Measurements from ENCODE around the gene TNFRSF1B.

TNFRSF1B gene

DNA sequence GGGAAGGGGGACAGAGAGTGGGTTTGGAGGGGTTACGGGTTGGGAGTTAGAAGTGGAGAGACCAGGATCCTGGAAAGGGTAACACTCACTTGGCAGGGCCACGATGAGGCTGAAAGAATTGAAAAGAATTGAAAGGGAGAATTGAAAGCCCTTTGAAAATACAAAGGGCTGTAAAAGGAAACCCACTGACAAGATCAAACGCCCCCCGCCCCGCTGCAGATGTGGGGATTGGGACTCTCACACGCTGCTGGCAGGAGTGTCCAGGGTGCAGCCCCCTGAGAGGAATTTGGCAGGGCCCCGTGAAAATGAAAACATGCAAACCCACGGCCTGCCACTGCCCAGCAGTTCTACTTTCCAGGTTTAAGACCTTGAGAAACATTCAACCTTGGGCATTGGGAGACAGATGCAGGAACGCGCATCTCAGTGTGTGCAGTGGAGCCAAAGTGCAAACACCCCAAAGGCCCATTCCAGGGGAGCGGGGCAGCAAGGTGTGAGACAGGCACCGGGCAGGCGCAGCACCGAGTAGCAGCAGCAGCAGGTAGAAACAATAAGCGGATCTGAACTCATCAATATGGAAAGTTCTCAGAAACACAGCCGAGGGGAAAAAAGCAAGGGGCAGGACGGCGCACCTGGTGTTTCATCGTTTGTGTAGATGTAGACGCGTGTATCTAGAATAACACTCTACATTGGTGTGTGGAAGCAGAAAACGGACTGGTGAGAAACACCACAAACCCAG lies 8.3 kb upstream of the TNFRSF1B start:
- no peak for DNase-seq (ENCODE audit: low spot score)

DNA sequence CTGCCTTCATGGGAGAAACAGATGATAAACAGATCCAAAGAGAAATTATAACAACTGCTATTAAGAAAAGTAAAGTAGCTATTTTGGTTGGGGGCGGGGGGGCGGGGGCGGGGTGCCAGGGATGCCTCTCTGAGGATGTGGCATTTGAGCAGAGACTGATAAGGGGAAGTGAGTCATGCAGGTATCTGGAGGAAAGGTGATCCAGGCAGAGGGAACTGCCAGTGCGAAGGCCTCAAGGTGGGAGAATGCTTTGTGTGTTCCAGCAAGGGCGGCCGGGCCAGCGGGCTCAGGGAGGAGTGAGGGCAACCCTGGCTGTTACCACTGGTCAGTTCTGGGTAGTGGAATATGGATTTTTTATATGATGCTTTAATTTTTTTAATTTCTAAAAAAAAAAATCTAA lies 7.0 kb upstream of the TNFRSF1B start:
- DNase-seq (ENCODE audit: low spot score) = no peak

DNA sequence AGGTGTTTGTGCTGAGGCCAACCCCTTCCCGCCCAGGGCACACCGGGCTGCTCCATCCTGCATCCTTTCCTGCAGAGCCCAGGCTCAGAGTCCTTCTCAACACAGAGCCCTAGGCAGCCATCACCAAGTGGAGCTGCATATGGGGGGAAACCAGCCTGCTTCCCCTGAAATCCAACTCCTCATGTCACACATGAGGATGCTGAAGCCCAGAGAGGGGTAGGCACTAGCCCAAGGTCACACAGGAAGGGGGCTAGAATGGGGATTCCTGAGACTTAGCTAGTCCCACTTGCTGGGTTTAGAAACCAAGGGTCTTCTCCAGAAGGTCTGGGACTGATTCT lies 5.5 kb upstream of the TNFRSF1B start:
- DNase-seq (ENCODE audit: low spot score) = no peak

DNA sequence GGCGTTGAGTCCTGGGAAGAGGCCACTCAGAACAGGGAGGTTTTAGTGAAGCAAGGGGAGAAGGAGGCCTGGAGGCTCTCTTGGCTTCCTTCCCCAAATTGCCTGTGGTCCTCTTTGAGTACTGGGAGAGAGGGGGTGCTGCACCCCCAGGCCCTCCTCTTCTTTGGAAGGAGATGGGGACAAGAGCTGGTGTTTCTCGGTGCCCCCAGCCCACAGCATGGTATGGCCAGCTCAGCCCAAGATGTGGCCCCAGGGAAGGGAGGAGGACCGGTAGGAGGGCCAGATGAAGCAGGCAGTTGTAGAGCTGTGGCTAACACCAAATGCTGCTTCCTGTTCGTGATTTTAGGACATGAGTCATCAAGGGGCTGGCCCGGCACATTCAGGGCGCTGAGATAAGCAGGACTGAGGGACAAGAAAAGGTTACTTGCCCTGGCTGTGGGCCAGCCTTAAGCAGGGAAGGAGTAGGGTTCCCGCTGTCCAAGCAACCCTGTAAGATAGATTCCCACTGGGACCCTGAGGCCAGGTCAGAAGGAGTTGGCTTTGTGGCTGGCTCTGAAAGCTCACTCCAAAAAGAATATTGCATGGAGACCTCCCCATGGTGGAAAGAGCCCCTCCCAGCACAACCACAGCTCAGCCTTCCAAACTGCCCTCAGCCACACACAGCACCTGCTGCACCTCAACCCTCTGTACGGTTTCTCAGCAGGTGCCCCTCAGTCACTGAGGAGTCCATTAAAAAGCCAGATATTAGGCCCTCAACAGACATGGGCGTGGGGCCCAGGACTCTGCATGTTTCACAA lies 4.9 kb upstream of the TNFRSF1B start:
- no peak for DNase-seq (ENCODE audit: low spot score)

GRCh38 chr1:12162459-12163137 lies 4.2 kb upstream of the TNFRSF1B start:
- DNase-seq (ENCODE audit: low spot score) = no peak

DNA sequence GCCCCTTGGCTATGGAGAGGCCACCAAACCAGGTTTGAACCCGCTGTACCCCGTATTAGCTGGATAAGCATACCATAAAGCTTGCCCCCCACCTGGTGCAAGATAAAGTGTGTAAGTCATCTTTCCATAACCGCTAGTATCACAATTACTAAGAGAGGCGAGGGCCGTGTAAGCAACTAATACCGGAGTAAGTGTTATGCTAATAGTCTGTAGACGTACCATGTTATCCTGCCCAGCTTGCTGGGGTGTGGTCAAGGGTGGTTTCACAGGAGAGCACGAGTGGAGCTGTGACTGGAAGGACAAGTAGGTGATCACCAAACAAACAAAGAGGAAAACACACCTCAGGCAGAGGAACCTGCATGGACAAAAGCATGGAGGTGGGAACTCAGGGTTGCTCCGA lies 3.6 kb upstream of the TNFRSF1B start:
- no peak for DNase-seq (ENCODE audit: low spot score)

GRCh38 chr1:12164210-12164609 lies 2.6 kb upstream of the TNFRSF1B start:
- no peak for DNase-seq (ENCODE audit: low spot score)

DNA sequence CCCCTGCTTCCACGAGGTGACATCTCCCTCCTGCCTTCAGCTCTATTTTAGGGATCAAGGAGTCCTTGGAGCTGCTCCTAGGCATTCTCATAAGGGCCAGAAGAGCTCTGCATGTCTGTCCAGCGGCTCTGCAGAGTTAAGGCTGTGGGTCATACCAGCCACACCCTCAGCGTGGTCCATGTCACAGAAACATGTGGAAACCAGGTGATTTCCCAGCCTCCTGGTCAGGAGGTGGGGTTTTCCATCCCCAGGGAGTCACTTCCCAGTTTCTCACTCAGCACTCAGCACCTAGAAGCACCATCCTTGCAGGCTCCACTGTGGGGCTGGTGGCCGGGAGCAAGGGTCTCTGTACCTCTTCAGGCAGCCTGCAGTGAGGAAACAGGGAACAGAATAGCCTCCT lies 1.4 kb upstream of the TNFRSF1B start:
- DNase-seq (ENCODE audit: low spot score) = no peak

- DNase-seq (ENCODE audit: low spot score) = no peak
These were observed 970 bp downstream of the TNFRSF1B start for GRCh38 chr1:12167493-12168429.

GRCh38 chr1:12168451-12169160 lies 1.8 kb downstream of the TNFRSF1B start:
- no peak for DNase-seq (ENCODE audit: low spot score)

DNA sequence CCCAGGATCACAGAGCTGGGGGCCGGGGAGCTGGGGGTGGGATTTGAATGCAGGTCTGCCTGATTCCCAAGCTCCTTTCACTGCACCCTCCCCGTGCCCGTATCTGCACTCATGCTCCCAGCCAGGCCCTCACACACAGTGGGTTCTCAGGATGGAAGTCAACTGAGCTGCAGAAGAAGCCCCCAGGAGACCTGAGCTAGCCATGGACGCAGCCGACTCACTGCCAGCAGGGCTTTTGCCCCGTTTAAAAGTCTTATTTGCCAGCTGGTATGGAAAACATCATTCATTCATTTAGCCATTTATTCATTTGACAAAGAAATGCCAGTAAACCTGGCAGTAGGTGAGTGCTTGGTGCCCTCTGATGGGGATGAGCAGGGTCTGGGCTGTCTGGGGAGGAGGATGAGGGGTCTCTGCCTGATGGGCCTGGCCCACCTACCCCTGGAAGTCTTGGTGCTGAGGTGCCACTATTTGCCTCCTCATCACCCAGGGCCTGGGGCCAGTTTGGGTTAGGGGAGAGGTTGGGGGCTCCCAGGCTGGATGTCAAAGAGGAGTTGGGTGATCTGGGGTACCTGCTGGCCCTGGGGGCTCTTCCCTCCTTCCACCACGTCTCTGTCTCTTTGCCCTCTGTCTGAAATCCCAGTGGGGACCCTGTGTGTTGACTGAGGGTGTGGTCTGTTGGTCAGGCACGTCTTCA lies 2.8 kb downstream of the TNFRSF1B start:
- no peak for DNase-seq (ENCODE audit: low spot score)

DNA sequence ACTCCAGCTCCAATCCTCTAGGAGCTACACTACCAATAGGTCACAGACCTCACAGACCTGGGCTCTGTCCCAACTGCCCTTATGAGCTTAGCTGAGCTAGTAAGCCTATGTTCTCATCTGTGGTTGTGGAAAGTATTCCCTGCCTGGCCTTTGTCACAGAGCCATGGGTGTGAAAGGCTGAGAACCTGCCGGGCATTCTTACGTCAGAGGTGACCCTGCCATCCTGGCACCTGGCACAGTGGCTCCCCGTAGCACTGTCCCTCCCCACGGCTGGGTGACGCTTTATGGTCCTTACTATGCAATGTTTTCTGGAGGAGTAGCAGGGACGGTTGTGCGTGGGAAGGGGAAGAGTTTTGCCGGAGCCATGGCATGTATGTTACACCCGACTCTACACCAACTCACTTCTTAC lies 3.5 kb downstream of the TNFRSF1B start:
- no peak for DNase-seq (ENCODE audit: low spot score)

DNA sequence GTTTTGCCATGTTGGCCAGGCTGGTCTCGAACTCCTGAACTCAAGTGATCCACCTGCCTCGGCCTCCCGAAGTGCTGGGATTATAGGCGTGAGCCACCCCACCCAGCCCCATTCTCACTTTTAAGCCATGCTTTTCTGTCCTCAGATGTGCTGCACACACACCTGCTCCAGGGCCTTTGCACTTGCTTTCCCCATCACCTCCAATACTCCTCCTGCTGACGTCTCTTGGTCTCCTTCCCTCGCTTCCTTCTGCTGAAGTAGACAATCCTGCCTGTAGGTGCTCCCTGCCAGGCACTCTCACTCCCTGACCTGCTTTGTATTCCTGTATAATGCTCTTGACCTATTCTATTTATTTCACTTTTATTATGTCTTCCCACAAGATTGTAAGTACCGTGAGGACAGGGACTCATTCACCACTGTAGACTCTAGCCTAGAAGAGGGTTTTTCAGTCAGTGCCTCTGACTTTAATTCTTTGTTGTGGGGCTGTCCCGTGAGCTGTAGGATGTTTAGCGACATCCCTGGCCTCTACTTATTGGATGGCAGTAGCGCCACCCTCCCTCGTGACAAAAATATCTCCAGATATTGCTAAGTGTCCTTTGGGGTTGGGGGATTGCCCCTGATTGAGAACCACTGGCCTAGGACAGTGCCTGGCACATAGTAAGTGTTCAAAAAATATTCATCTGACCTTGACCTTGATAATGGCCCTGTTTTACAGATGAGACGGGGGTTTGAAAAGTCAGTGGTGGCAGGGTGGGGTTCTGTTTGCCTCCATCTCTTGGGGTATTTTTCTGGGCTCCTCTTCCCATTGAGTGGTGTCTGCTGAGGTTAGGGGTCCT lies 4.6 kb downstream of the TNFRSF1B start:
- no peak for DNase-seq (ENCODE audit: low spot score)

DNA sequence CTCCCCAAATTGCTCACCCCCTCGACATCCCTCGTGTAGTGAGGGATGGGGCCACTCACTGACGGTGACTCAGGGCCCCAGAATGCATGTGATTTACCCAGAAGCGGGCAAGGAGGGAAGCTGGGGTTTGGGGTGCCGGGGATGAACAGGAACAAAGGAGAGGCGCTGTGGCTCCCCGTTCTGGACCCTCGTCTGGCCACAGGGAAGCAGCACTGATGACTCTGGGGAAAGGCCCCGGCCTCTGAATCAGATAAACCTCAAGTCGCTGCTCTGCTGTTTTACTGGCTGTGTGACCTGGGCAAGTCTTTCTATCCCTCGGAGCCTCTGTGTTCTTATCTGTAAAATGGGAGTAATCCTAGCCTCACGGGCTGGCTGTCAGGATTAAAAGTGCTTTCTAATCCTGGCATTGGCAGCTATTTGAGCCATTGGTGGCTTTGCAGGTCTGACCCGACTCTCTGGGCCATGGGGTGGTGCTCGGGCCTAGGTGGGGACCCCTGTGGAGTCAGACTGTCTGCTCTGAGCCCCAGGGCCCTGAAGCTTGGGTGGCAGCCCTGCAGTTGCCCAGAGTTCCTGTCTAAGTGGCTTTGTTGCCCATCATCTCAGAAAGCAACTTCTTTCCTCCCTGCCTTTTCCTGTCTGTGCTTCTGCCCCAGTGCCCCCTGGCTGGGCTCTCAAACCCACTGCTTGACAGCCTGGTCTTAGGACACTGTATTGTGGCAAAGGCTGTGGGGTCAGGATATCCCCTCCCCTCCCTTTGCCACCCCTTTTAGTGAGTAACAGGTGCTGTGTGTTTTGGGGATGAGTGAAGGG lies 5.5 kb downstream of the TNFRSF1B start:
- DNase-seq (ENCODE audit: low spot score) = no peak

- DNase-seq (ENCODE audit: low spot score) = no peak
These were observed 6.3 kb downstream of the TNFRSF1B start for GRCh38 chr1:12173041-12173509.

DNA sequence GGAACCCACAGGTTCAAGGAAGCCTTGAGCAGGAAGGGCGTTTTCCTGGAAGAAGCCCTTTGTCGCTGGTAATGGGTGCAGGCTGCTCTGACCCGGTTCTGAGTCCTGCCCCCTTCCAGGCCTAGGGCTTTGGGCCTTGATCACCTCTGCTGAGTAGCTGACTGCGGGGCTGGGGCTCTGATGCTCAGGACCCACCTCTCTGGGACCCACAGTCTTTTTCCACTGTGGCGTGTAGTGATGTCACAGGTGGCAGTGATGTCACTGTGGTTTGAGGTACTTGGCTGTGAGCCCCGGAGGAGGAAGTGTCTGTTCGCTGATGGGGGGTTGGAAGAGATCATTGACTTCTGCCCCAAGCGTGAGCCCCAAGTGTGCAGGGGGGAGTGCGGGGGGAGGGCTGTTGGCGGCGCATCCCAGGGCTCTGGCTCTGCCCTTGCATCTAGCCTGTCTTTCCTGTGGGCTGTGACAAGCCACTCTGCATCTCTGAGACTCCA lies 6.9 kb downstream of the TNFRSF1B start:
- DNase-seq (ENCODE audit: low spot score) = no peak

GRCh38 chr1:12174924-12175810 lies 8.4 kb downstream of the TNFRSF1B start:
- DNase-seq (ENCODE audit: low spot score) = no peak
